Femur (tissue), 1 donor: Measurements from ENCODE around the gene PLEKHG5.

Experiments used
- DNase-seq: peaks from one replicate; pipeline ENCODE4 v3.0.0-alpha.2; 2017

Gene PLEKHG5

DNA sequence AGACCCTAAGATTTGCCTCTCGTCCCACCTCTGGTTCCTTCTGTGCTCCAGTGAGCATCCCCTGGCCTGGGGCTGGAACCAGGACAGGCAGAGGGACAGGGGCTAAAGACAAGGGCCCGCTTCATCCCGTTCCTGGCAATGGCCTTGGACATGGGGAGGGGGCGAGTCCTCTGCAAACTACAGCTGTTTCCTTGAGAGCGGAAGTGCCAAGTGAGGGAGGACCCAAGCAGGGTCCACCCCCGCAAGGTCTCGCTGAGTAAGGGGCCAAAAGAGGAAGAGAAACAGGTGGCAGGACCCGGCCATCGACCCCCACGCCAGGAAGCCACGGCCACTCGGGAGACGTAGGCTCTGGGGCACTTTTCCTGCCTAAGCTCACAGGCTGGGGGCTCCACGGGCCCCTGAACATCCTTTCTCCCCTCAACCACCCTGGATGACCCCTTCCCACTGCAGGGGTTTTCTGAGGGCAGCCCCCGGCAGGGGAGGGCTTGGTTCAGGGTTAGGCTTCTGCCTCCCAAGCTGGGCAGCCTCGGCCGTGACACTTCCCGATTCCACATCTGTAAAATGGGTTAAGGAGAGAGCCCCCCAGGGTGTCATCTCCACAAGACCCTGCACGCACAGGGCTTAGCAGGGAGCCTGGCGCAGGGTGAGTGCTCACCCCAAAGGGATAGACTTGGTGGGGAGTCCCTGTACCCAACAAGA, 17.9 kb upstream of the PLEKHG5 start:
- no peak for DNase-seq

DNA sequence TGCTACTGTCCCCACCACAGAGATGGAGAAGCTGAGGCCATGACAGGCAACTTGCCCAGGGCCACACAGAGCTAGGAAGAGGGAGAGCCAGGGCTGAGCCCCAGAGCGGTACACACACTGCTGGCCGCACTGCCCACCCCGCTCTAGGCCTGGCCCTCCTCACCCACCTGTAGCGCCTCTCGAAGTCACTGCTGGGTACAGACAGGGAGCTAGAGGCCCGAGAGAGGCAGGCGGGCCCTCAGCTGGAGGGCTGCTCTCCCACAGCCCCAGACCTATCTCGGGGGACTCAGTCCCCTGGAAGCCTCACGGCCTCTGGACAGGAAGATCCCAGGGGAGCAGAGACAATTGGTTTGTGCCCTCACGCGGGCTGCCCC, 17.3 kb upstream of the PLEKHG5 start:
- no peak for DNase-seq

DNA sequence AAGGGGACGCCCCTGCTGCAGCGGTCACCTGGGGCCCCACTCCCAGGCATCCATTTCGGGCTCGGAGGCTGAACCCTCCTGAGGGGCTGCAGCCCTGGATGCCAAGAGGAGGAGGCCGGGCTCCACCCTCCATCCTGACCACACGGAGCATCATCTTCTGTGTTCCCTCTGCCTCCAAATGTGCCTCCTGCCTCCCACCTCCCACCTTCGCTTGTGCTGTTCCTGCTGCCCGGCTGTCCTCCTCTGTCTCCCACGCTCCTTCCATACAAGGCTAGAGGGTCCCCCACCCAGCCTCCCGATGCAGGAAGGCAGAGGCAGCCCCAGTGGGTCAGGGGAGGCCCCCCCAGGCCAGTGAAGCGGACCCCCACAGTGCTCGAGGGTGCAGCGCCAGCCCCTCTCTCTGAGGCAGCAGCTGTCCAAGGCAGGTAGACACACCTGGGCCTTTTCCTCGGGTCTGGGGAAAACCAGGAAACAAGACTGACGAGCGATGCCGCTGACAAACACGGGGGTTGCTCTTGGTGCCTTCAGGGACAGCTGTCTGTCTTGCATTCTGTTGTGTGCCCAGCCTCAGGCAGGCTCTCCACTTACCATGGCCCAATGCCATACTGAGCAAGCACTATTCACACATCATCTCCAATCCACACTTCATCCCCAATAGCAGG, 16.8 kb upstream of the PLEKHG5 start:
- DNase-seq = no peak

DNA sequence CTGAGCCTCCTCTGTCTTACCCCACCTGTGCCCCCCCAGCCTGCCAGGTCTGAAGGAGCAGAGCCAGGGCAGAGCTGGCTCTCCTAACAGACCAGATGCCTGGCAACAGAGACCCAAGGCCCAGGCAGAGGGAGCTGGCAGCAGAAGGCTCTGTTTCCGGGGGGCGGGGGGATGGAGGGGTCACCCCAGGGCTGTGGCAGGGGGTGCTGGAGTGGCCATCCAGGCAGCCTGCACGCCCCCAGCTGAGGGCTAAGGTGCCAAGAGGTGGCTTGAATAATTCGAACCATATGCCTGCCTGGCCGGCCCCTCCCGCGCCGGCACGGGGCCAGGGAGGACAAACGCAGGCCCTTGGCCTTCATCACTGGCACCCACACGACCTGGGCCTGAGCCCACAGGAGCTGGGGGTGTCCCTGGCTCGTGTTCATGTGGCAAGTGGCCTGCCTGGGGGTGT, 16.0 kb upstream of the PLEKHG5 start:
- no peak for DNase-seq

DNA sequence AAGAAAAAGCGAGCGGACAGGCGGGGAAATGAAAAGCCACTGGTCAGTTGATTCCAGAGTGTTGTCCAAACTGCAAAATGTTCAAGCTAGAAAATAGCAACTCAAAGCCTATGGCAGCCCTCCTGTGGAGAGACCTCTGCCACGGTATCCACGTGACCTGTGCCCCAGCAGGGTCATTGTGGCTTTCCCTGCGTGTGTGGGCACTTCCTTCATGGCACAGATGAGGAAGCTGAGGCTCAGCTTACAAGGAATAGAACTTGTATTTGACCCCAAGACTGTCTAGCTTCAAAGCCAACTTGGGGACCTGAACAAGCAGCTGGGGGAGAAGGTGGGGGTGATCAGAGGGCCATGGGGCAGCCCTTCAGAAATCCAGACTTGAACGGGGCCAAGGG, 15.6 kb upstream of the PLEKHG5 start:
- DNase-seq = no peak

DNA sequence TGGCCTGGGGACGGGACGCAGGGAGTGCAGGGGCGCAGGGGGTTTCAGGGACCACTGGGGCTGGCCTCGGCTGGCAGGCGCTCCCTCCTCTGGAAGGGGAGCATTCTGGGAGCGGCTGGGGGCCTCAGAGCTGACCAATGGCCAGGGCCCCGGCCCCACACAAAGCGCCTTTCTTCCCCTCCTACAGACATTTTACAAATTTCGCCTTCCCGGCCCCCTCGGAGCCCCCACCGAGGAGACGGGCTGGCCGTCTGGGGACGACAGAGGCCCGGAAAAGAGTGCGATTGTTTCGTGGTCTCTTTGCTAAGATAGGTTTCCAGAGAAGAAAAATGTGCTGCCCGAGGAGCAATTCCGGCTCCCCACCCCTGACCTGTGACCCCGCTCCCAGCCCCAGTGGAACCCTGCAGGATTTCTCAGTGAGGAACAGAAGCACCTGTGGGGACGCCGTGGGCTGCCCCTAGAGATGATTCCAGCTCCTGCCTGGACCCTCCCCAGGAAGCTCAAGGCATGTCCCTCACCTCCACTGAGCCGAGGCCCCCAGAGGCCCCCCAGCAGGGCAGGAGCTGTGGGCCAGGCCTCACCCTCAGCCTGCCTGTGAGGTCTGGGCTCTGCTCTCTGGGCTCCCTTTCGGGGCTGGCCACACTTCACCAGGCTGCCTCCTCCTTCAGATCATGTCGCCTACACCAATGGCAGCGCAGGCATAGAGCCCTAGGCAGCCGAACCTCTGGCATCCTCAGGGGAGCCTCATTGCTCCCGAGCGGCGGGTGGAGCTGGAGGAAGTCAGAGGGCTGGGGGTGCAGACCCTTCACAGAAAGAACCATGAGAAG, 15.0 kb upstream of the PLEKHG5 start:
- no peak for DNase-seq

DNA sequence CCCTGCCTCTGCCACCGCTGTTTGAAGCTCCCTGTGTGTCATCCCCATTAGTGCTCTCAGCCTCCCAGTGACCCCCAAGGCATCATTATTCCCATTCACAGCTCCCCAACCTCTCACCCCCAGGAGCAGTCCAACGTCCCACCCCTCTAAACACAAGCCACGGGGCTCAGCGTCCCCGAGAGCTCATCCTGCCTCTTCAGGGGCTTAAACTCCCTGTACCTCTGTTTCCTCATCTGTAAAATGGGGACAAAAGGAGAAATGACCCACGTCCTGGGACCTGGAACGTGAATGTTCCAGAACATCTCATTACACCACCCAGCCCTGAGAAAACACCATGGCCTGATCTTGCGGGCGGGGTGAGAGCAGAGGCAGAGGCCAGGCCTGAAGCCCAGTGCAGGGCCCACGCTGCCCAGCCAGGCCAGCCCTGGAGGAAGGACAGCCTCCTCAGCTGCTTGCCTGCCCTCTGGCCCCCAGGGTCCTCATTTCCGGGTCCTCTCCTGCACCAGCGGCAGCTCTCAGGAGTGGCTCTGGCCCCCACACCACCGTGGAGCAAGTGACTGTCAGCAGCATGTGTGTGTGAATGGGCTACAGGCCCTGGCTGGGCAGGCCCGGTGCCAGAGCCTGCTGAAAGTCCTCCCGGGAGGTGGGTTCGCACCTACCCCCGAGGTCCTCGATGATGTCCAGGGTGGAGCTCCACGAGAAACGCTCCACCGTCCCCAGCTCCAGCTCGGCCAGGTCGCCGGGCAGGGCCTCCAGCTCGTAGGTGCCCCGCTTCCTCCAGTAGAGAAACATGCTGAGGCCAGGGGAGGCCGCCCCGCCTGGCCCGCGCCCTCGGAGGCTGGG, 14.1 kb upstream of the PLEKHG5 start:
- no peak for DNase-seq

DNA sequence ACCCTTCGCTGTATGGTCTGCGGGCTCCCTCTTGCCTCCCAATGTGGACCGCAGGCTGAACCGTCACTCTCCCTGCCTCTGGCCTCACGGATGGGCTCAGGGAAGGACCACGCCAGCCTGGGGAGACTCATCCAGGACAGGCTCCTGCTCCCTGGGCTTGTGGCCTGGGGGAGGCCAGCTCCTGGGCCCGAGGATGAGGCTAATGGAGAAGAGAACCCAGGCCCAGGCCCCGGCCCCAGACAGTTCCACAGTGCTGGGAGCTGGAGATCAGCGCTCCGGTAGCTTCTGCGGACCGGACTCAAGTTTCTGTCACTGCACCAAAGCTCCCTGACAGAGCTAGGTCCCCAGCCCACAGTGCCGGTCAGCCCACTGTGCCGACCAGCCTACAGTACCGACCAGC, 13.4 kb upstream of the PLEKHG5 start:
- no peak for DNase-seq

DNA sequence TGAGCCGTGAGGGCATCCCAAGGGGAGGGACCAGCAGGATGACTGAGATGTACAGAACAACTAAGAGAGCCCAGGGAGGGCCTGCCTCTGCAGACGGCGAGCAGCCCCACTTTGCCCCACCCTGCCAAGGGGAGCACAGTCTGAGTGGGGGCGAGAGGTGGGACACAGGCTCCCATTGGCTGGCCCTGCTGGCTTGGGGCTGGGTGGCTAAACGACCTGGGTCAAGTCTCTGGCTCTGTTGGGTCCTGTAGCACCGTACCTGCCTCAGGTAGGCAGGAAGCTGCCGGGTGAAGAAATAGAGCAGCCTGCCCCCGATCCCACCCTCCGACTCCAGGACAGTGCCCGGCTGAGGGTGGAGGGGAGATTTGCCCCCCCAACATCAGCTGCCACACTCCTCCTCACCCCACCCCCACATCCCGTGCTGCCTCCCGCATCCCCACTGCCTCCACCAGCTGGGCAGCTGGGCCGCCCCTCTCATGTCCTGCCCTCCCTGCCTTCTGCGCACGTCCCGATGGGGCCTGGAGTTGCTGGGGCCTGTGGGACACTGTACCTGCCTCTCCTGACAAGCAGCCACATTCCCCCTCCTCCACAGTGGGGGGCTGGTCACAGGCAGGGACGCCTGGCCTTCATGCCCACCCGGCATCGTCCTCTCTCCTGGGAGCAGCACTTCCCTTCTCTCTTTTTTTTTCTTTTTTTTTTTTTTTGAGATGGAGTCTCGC, 12.6 kb upstream of the PLEKHG5 start:
- no peak for DNase-seq

DNA sequence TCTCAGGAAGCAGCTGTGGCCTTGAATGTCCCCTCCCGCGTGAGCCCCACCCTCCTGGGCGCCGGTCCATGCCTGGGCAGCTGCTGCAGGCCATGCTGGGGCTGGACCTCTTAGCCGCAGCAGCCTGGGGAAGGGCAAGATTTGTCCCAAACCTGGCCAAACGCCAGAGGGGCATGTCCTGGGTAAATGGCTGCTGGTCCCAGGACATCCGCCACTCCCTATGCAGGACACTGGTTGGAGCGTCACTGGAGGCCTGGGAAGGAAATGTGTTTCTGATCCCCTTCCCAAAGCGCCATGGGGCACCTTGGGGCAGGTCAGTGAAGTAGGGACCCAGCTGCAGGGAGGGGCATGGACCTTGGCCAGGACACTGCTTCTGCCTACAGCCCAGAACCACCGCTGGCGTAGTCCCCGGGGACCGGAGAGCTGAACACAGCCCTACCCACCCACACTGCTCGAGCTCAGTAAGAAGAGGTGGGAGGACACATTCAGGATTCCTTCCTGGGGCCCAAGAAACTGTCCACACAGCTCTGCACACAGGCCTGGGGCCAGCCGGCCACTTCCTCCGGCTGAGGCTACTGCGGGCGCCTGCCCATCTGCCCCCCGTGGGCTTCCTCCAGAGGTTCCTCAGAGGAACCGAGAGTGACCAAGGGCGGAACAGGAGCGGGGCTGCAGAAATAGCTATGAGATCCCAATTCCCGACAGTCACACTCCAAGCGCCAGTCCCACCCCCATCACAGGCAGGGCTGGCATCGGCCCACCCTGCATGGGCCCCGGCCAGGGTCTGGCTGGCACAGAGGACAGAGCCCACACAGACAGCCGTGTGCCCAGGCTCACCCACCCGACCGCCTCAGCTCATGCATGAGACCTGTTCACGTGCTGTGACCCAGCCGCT, 10.8 kb upstream of the PLEKHG5 start:
- DNase-seq = peak; percentile 91

DNA sequence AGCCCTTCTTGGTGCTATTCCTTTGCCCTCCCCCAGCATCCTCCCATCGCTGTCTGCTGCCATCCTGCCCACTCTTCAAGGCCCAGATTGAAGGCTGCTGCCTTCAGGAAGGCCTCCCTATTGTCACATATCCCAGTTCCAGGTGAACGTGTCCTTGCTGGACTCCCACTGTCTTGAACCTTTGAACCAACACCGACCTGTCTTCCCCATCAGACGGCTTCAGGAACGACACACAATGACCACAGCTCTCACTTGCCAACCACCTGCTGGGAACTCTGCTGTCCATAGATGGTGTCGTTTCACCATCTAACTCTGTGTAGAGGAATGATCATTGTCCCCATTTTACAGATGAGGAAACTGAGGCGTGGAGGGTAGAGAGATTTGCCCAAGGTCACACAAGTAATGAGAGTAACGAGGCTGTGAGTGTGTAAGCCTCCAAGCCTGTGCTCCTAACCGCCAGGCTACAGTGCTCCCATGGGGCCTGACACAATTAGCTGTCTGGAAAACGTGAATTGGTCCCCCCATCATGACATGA, 9.9 kb upstream of the PLEKHG5 start:
- DNase-seq = no peak

DNA sequence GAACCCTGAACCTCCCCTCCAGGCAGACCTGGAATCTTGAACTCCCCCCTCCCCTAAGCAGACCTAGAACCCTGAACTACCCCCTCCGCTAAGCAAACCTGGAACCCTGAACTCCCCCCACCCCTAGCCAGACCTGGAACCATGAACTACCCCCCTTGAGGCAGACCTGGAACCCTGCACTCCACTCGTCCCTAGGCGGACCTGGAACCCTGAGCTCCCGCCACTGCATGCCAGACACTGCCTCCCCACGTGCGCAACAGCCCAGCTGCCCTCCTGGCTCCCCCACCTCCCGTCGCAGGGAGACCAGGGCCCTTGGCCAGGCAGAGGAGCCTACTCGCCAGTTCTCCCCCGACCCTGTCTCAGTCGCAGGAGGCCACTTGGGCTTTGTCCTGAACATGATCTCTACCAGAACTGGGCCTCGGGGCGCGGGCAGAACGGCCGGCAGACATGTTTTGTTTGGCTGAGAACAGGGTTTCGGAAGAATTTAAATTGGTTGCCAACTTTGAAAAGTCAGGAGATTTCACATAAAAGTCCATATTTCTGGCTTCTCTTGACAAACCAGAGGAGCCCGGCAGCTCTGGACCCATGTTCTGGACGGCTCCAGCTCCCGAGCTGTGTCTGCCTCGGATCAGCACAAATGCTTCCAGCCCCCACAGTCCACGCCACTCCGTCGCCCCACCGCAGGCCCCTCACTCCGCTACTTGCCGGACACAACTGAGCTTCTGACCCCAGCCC, 9.2 kb upstream of the PLEKHG5 start:
- DNase-seq = no peak

DNA sequence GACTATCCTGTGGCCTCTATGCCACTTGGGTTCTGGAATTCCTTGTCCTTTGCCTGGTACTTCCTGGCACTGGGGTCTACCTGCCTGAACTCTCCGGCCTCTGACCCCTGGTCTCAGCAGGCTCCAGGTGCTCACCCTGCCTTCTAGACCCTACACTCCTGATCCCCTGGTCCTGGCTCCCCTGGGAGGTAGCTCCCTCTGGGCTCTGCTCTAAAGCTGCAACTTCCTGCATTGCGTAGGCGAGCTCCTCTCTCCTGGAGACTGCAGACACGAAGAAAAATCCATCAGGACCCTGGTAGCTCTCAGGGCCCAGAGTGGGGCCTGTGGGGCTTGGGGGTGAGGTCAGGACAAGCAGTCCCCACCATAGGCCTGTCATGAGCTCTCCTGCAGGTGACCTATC, 7.8 kb upstream of the PLEKHG5 start:
- DNase-seq = peak; percentile 17

DNA sequence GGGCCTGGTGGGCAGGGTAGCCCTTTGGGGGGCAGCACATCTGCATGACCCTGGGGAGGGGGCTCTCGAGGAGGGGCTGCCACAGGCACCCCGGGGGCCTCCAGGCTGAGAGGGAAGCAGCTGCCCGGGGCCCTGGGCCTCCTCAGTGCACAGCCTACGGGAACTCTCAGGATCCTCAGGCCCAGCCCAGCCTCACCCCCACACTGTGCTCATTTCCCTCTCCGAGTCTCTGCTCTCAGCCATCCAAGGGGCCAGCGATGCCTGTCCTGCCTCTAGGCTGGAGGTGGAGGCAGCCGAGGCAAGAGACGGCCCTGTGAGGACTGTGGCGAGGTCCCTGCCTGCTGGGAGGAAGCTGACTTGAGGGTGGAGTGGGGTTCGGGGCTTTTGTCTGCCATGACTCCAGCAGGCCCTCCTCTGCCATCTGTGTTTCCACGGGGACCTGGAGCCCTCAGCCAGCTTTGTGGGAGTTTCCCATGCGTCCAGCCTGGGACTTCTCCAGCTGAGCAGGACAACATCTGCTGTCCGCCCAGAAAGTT, 7.2 kb upstream of the PLEKHG5 start:
- DNase-seq = peak; percentile 39

DNA sequence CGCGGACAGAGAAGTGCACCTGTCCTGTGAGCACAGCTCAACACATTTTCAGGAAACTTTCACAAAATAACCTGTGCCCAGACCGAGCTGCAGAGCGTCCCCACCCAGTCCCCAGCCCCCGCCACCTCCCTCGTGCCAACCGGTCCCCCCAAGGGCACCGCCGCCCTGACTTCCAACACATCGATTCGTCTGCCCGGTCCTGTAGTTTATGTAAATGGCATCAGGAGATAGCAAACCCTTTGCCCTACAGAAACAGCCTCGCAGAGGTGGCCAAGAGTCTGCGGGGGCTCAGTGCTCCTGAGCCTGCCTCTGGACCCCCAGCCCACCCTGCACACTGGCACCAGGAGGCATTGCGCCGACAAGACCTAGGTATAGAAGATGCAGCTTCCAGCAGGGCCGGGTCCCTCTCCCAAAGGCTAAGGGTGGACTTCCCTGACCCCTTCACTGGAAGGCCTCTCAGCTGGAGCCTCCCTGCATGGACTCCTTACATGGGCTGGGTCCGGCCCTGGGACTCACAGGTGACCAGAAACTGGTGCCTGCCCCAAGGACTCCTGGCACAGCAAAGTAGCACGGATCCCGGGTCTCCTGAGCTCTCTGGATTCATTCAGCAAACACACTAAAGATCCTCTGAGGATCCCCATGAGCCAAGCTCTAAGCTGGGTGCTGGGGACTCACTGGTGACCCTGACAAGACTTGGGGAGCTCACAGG, 6.6 kb upstream of the PLEKHG5 start:
- DNase-seq = peak; percentile 31

DNA sequence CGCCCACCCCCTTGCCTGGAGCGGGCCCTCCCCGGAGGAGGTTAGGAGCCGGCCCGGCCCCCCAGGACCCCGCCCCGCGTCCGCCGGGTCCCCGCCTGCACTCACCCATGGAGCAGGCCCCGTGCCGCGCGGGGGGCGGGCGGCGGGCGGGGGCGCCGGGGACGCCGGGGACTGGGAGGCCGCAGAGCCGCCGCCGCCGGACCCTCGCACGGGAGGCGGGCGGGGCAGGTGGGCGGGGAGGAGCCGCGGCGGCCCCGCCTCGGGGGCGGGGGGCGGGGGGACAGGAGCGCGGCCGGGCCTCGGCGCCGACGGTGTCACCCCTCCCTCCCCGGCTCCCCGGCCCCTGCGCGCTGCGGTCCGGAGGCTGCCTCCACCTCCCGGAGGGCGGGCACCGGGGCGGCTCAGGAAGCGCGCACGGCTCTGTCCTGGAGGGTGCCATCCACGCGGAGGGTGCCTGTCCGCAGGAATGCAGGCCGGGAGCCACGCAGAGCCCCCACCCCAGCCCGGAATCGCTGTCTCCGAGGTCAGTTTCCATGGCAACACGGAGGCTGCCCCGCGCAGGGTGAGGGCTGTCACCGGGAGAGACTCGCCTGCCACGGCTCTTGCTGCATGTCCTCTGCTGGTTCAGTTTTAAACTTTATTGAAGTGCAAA, 5.9 kb upstream of the PLEKHG5 start:
- no peak for DNase-seq

DNA sequence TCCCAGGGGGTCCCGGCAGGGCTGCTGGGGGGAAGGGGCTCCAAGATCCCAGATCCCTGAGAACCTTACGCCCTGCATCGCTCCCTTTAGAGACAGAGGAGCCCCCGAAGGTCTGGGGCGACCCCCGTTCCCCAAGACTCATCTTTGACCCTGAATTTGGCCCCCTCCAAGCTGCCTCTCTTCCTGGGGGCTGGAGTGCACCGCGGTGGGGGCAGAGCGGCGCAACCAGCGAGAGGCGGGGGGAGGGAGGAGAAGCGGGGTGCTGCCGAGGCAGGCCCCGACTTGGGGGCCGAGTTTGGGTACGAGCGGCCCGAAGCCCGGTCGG, 5.4 kb upstream of the PLEKHG5 start:
- peak; percentile 24 for DNase-seq

DNA sequence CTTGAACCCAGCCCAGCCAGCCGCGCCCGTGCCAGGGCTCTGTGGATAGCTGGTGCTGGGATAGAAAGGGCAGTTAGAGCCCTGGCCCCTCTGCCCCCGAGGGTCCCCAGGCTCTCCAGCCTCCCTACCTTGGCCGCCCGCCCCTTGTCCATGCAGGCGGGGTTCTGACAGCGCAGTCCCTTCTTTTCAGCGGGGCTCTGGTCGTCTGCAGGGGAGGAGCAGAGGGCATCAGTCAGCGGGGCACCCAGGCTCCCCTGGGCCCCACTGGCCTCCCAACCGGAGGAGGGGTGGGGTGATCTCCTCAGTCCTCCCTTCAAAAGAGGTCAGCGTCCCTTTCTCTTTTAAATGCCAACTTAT, 4.9 kb upstream of the PLEKHG5 start:
- DNase-seq = peak; percentile 33
